Naive thymus-derived CD4-positive, alpha-beta T cell (primary cell): ENCODE data around the gene ARL2. TPM values are rescaled to one million over a fixed set of nuclear protein-coding genes. Genes with fewer than 3 reads are reported as not detected.

Source experiments
- ATAC-seq: fragments of 150-1000 bp; cut with Tn5 transposase; 2 replicates; pipeline ENCODE4 v1.10.0; 2021; ENCODE audit warnings: mild to moderate bottlenecking, moderate library complexity
- CTCF ChIA-PET: fragments of 350-600 bp; sonication (Branson Sonifier 250); formaldehyde crosslinking; loops from one replicate; lab custom pipeline; 2021; ENCODE audit warnings: antibody characterized with exemption; lab: Charles Lee
- POLR2A ChIA-PET: fragments of 350-600 bp; sonication (Branson Sonifier 250); formaldehyde crosslinking; loops from one replicate; lab custom pipeline; 2021; ENCODE audit warnings: antibody characterized with exemption, inconsistent platforms; lab: Charles Lee
- DNase-seq, 9 donors: peaks; one replicate each; pipeline versions ENCODE4 v3.0.0 to v3.0.0-alpha.2; 2020 to 2022; ENCODE audit warnings: mixed read lengths in 1 of 9
- H3K27ac ChIP-seq: one replicate; pipeline ENCODE4 v1.7.0; 2013; ENCODE audit warnings: mild to moderate bottlenecking, low read depth, low read length, moderate library complexity
- H3K27me3 ChIP-seq, 2 donors: one replicate each; pipeline ENCODE4 v1.7.0; 2013; ENCODE audit warnings: low read length in 2 of 2, mild to moderate bottlenecking in 2 of 2, moderate library complexity in 2 of 2; ENCODE audit not compliant: control insufficient read depth in 2 of 2, insufficient read depth in 2 of 2
- H3K36me3 ChIP-seq, 3 experiments: 1 replicate in 2 of 3; 2 replicates in 1 of 3; pipeline ENCODE4 v1.7.0; 2013; ENCODE audit warnings: low read length in 3 of 3, mild to moderate bottlenecking in 3 of 3, moderate library complexity in 1 of 3; ENCODE audit not compliant: insufficient read depth in 3 of 3, control insufficient read depth in 2 of 3
- H3K4me1 ChIP-seq, 2 donors: one replicate each; pipeline ENCODE4 v1.7.0; 2013; ENCODE audit warnings: low read length in 2 of 2, mild to moderate bottlenecking in 2 of 2, moderate library complexity in 1 of 2; ENCODE audit not compliant: control insufficient read depth in 2 of 2, insufficient read depth in 2 of 2
- H3K4me3 ChIP-seq: 2 replicates; pipeline ENCODE4 v1.7.0; 2013; ENCODE audit warnings: mild to moderate bottlenecking, low read length
- H3K9me3 ChIP-seq, 3 experiments: 1 replicate in 2 of 3; 2 replicates in 1 of 3; pipeline ENCODE4 v1.7.0; 2013; ENCODE audit warnings: low read length in 3 of 3; ENCODE audit not compliant: control insufficient read depth in 2 of 3
- H3K27ac Mint-ChIP-seq, 9 donors: one replicate each; pipeline ENCODE4 v1.8.0; 2020 to 2022; ENCODE audit warnings: mixed read lengths in 9 of 9, mild to moderate bottlenecking in 8 of 9, moderate library complexity in 5 of 9, inconsistent platforms in 2 of 9
- H3K27me3 Mint-ChIP-seq, 5 donors: one replicate each; pipeline ENCODE4 v1.8.0; 2021 to 2022; ENCODE audit warnings: mixed read lengths in 5 of 5, mild to moderate bottlenecking in 1 of 5
- H3K36me3 Mint-ChIP-seq, 5 donors: one replicate each; pipeline ENCODE4 v1.8.0; 2020 to 2022; ENCODE audit warnings: mixed read lengths in 5 of 5, mild to moderate bottlenecking in 3 of 5, inconsistent platforms in 1 of 5
- H3K4me1 Mint-ChIP-seq, 7 donors: one replicate each; pipeline ENCODE4 v1.8.0; 2020 to 2022; ENCODE audit warnings: mixed read lengths in 7 of 7, mild to moderate bottlenecking in 3 of 7, inconsistent platforms in 1 of 7
- H3K4me3 Mint-ChIP-seq, 10 donors: one replicate each; pipeline ENCODE4 v1.8.0; 2020 to 2022; ENCODE audit warnings: mild to moderate bottlenecking in 10 of 10, mixed read lengths in 10 of 10, moderate library complexity in 6 of 10, inconsistent platforms in 2 of 10
- H3K9me3 Mint-ChIP-seq, 11 donors: one replicate each; pipeline ENCODE4 v1.8.0; 2020 to 2022; ENCODE audit warnings: mixed read lengths in 11 of 11, mild to moderate bottlenecking in 4 of 11, inconsistent platforms in 1 of 11, moderate library complexity in 1 of 11
- intact Hi-C, 2 donors: fragments of 100-400 bp; cut with micrococcal nuclease; formaldehyde crosslinking; loops; one replicate each; pipeline ENCODE4 v1.15.1; 2023
- microRNA-seq: library from miRNA; unstranded; fragments of <30 nt; microRNA quantifications from one replicate; pipeline ENCODE4 v1.2.0, GENCODE V29; 2022; ENCODE audit warnings: borderline microRNAs expressed
- polyA plus RNA-seq, 2 donors: library from polyadenylated mRNA; unstranded; fragments of 300-500 nt; fragmentation: Illumina TruSeq; gene quantifications; one replicate each; pipeline ENCODE4 v1.2.3, GENCODE V29; 2021
- total RNA-seq, 6 experiments: library from RNA in 5 of 6; stranded (reverse) in 5 of 6; gene quantifications; 1 replicate in 5 of 6; 2 replicates in 1 of 6; pipeline ENCODE4 v1.2.3 and lab custom pipeline; 2021 to 2026

ARL2 gene
- total and polyA plus RNA-seq, 7 experiments from 2014 or later, result 22.6 to 96.1 (median 32.5) TPM

DNA sequence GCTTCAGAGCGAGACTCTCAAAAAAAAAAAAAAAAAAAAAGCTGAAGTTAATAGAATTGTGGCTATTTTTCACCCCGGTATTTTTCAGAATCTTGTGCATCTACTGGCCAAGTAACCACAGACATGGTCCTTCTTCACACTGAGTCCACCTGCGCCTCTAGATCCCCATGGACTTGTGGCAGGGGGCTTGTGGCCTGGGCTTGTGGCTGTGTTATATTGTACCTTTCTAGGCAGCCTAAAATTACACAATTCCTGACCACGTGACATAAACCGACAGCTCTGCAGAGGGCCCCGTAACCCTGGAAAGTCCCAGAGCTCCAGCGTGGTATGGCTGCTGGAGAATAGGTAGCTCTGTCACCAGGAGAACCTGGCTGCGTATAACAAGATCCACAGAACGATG, 55.3 kb downstream of the ARL2 start:
- Histone ChIP-seq H3K4me1 (no peaks in the 10 kb centered on the region), H3K4me3 (no peak overlapping the region), H3K27me3 (no peaks in the 10 kb centered on the region), H3K9me3 (no peaks in the 10 kb centered on the region), H3K36me3 (no peaks in the 10 kb centered on the region), H3K27ac (no peak overlapping the region)
- H3K36me3 Mint-ChIP-seq, result no peaks in the 10 kb centered on the region
- H3K4me1 Mint-ChIP-seq, result peaks cover 0 to 3% (median 0%) of the 10 kb centered on the region in 7 donors
- no peak overlapping the region for H3K27ac Mint-ChIP-seq
- H3K9me3 Mint-ChIP-seq, result no peaks in the 10 kb centered on the region
- DNase-seq (no peak), ATAC-seq (no peak)
- POLR2A ChIA-PET, result no interaction called here
- CTCF ChIA-PET, result no interaction called here
- H3K27me3 Mint-ChIP-seq, result no peaks in the 10 kb centered on the region
- H3K4me3 Mint-ChIP-seq, result no peak overlapping the region
- intact Hi-C loops, result no loop called here

Small RNA genes lying within 50 kb of the gene (microRNA-seq; reads per million reads assigned to microRNA genes)
- gene MIR6879, result not detected

Other genes starting within 250 kb of the ARL2 start
- 1,000 to 10,000 TPM in 2 of 5 experiments, 100 to 1,000 TPM in 3; 462 to 1,612 (median 904) TPM for gene SF1, start 235.6 kb upstream of the ARL2 start, total RNA-seq
- 100 to 1,000 TPM; 101 to 155 TPM for gene SF1, start 235.6 kb upstream of the ARL2 start, polyA plus RNA-seq
- 100 to 1,000 TPM in 2 of 5 experiments, 10 to 100 TPM in 3; 75.2 to 130 (median 84.3) TPM for gene MAP4K2, start 210.9 kb upstream of the ARL2 start, total RNA-seq
- 10 to 100 TPM; 40.7 to 63.0 TPM for gene MAP4K2, start 210.9 kb upstream of the ARL2 start, polyA plus RNA-seq
- 10 to 100 TPM; 25.7 to 46.4 (median 38.0) TPM for gene MEN1, start 203.6 kb upstream of the ARL2 start, total RNA-seq
- gene MEN1, start 203.6 kb upstream of the ARL2 start, polyA plus RNA-seq, result 10 to 100 TPM; 33.8 to 54.9 TPM
- 1 to 10 TPM in 4 of 5 experiments, under 1 TPM in 1; 0.22 to 9.2 (median 8.1) TPM for gene CDC42BPG, start 169.5 kb upstream of the ARL2 start, total RNA-seq
- gene CDC42BPG, start 169.5 kb upstream of the ARL2 start, polyA plus RNA-seq, result under 1 TPM; 0.27 to 0.47 TPM
- 100 to 1,000 TPM; 124 to 263 (median 208) TPM for gene EHD1, start 135.5 kb upstream of the ARL2 start, total RNA-seq
- 100 to 1,000 TPM; 102 to 141 TPM for gene EHD1, start 135.5 kb upstream of the ARL2 start, polyA plus RNA-seq
- gene ATG2A, start 97.0 kb upstream of the ARL2 start, total RNA-seq, result 100 to 1,000 TPM in 1 of 5 experiments, 10 to 100 TPM in 4; 30.6 to 105 (median 36.2) TPM
- gene ATG2A, start 97.0 kb upstream of the ARL2 start, polyA plus RNA-seq, result 1 to 10 TPM; 3.4 to 5.2 TPM
- gene PPP2R5B, start 89.5 kb upstream of the ARL2 start, total RNA-seq, result 10 to 100 TPM; 11.9 to 19.1 (median 18.8) TPM
- gene PPP2R5B, start 89.5 kb upstream of the ARL2 start, polyA plus RNA-seq, result 1 to 10 TPM; 4.5 to 7.5 TPM
- under 1 TPM in 1 of 5 experiments, not detected in 4; 0.48 TPM for gene GPHA2, start 78.3 kb upstream of the ARL2 start, total RNA-seq
- gene GPHA2, start 78.3 kb upstream of the ARL2 start, polyA plus RNA-seq, result not detected
- gene MAJIN, start 42.1 kb upstream of the ARL2 start, total RNA-seq, result 1 to 10 TPM in 1 of 5 experiments, under 1 TPM in 3, not detected in 1; 0.48 to 1.1 (median 0.85) TPM
- 1 to 10 TPM in 1 of 2 donors, not detected in 1; 1.2 TPM for gene MAJIN, start 42.1 kb upstream of the ARL2 start, polyA plus RNA-seq
- gene BATF2, start 17.2 kb upstream of the ARL2 start, total RNA-seq, result under 1 TPM in 1 of 5 experiments, not detected in 4; 0.39 TPM
- gene BATF2, start 17.2 kb upstream of the ARL2 start, polyA plus RNA-seq, result not detected
- 10 to 100 TPM; 13.1 to 29.0 (median 21.7) TPM for gene SNX15, start 13.3 kb downstream of the ARL2 start, total RNA-seq
- 10 to 100 TPM; 13.7 to 15.7 TPM for gene SNX15, start 13.3 kb downstream of the ARL2 start, polyA plus RNA-seq
- gene SAC3D1, start 27.1 kb downstream of the ARL2 start, total RNA-seq, result 10 to 100 TPM in 1 of 5 experiments, 1 to 10 TPM in 4; 2.7 to 18.2 (median 8.6) TPM
- 10 to 100 TPM; 11.5 to 17.2 TPM for gene SAC3D1, start 27.1 kb downstream of the ARL2 start, polyA plus RNA-seq
- gene NAALADL1, start 44.4 kb downstream of the ARL2 start, total RNA-seq, result 10 to 100 TPM; 12.2 to 23.4 (median 18.8) TPM
- gene NAALADL1, start 44.4 kb downstream of the ARL2 start, polyA plus RNA-seq, result 10 to 100 TPM; 18.6 to 25.3 TPM
- 10 to 100 TPM in 1 of 5 experiments, 1 to 10 TPM in 1, under 1 TPM in 3; 0.56 to 68.1 (median 0.81) TPM for gene CDCA5, start 69.9 kb downstream of the ARL2 start, total RNA-seq
- gene CDCA5, start 69.9 kb downstream of the ARL2 start, polyA plus RNA-seq, result under 1 TPM; 0.31 to 0.47 TPM
- gene ZFPL1, start 70.1 kb downstream of the ARL2 start, total RNA-seq, result 10 to 100 TPM; 29.9 to 53.0 (median 49.3) TPM
- gene ZFPL1, start 70.1 kb downstream of the ARL2 start, polyA plus RNA-seq, result 10 to 100 TPM; 24.2 to 30.9 TPM
- gene VPS51, start 82.1 kb downstream of the ARL2 start, total RNA-seq, result 100 to 1,000 TPM; 159 to 269 (median 256) TPM
- 100 to 1,000 TPM; 106 to 130 TPM for gene VPS51, start 82.1 kb downstream of the ARL2 start, polyA plus RNA-seq
- gene TM7SF2, start 97.7 kb downstream of the ARL2 start, total RNA-seq, result 10 to 100 TPM; 21.6 to 37.8 (median 30.8) TPM
- gene TM7SF2, start 97.7 kb downstream of the ARL2 start, polyA plus RNA-seq, result 10 to 100 TPM; 15.0 to 21.1 TPM
- 10 to 100 TPM in 4 of 5 experiments, 1 to 10 TPM in 1; 9.9 to 18.2 (median 11.3) TPM for gene ZNHIT2, start 103.5 kb downstream of the ARL2 start, total RNA-seq
- gene ZNHIT2, start 103.5 kb downstream of the ARL2 start, polyA plus RNA-seq, result 10 to 100 TPM; 29.9 to 35.6 TPM
- gene FAU, start 108.0 kb downstream of the ARL2 start, total RNA-seq, result 1,000 to 10,000 TPM; 1,053 to 1,849 (median 1,722) TPM
- gene FAU, start 108.0 kb downstream of the ARL2 start, polyA plus RNA-seq, result 1,000 to 10,000 TPM; 1,055 to 1,372 TPM
- 10 to 100 TPM; 38.1 to 65.5 (median 51.9) TPM for gene MRPL49, start 108.2 kb downstream of the ARL2 start, total RNA-seq
- 100 to 1,000 TPM in 1 of 2 donors, 10 to 100 TPM in 1; 93.7 to 102 TPM for gene MRPL49, start 108.2 kb downstream of the ARL2 start, polyA plus RNA-seq
- 10 to 100 TPM; 61.0 to 84.6 (median 67.9) TPM for gene SYVN1, start 120.4 kb downstream of the ARL2 start, total RNA-seq
- gene SYVN1, start 120.4 kb downstream of the ARL2 start, polyA plus RNA-seq, result 10 to 100 TPM in 1 of 2 donors, 1 to 10 TPM in 1; 8.6 to 15.0 TPM
- gene SPDYC, start 156.1 kb downstream of the ARL2 start, total RNA-seq, result not detected
- gene SPDYC, start 156.1 kb downstream of the ARL2 start, polyA plus RNA-seq, result not detected
- gene CAPN1, start 167.8 kb downstream of the ARL2 start, total RNA-seq, result 100 to 1,000 TPM in 3 of 5 experiments, 10 to 100 TPM in 2; 93.6 to 195 (median 130) TPM
- gene CAPN1, start 167.8 kb downstream of the ARL2 start, polyA plus RNA-seq, result 10 to 100 TPM; 73.1 to 78.8 TPM
- gene POLA2, start 247.8 kb downstream of the ARL2 start, total RNA-seq, result 10 to 100 TPM; 13.4 to 51.6 (median 27.8) TPM
- gene POLA2, start 247.8 kb downstream of the ARL2 start, polyA plus RNA-seq, result 10 to 100 TPM in 1 of 2 donors, 1 to 10 TPM in 1; 9.0 to 12.9 TPM